Measurements from ENCODE around the gene CLTC.

The CLTC gene

GRCh38 chr17:59680314-59680713, 60.6 kb downstream of the CLTC start:
- no peak for DNase-seq

- no peak for DNase-seq
These were observed 63.6 kb downstream of the CLTC start for GRCh38 chr17:59683283-59683682.

GRCh38 chr17:59684967-59685366, 65.3 kb downstream of the CLTC start:
- DNase-seq, result no peak

GRCh38 chr17:59688008-59688407, 68.3 kb downstream of the CLTC start:
- no peak for DNase-seq

- no peak for DNase-seq
These were observed 68.8 kb downstream of the CLTC start for GRCh38 chr17:59688496-59688895.

- no peak for DNase-seq
These were observed 73.9 kb downstream of the CLTC start for GRCh38 chr17:59693582-59693981.

- no peak for DNase-seq
These were observed 74.6 kb downstream of the CLTC start for GRCh38 chr17:59694344-59694743.

GRCh38 chr17:59695945-59696681, 76.4 kb downstream of the CLTC start:
- DNase-seq, result no peak

- DNase-seq, result no peak
These were observed 77.1 kb downstream of the CLTC start for GRCh38 chr17:59696682-59697277.

GRCh38 chr17:59698143-59698542, 78.4 kb downstream of the CLTC start:
- no peak for DNase-seq

GRCh38 chr17:59699218-59699617, 79.5 kb downstream of the CLTC start:
- DNase-seq, result no peak

- DNase-seq, result no peak
These were observed 80.1 kb downstream of the CLTC start for GRCh38 chr17:59699786-59700185.

GRCh38 chr17:59702304-59702703, 82.6 kb downstream of the CLTC start:
- no peak for DNase-seq

GRCh38 chr17:59707149-59707970, 87.7 kb downstream of the CLTC start, which contains the start of the genes PTRH2 and VMP1:
Gene PTRH2, minus strand, starts transcription at chr17:59707430. Its CDS starts 9,452 bp downstream, at chr17:59697978.
Gene VMP1, plus strand, starts transcription at chr17:59707654. Its CDS starts 23,793 bp downstream, at chr17:59731447.
- peak; percentile 89 for DNase-seq

- no peak for DNase-seq
These were observed 88.3 kb downstream of the CLTC start for GRCh38 chr17:59707971-59708430.

- DNase-seq, result no peak
These were observed 92.2 kb downstream of the CLTC start for GRCh38 chr17:59711936-59712335.

- DNase-seq, result no peak
These were observed 93.2 kb downstream of the CLTC start for GRCh38 chr17:59712862-59713261.

- DNase-seq, result no peak
These were observed 94.6 kb downstream of the CLTC start for GRCh38 chr17:59714255-59714654.

- DNase-seq, result no peak
These were observed 96.7 kb downstream of the CLTC start for GRCh38 chr17:59716427-59716826.

- no peak for DNase-seq
These were observed 99.8 kb downstream of the CLTC start for GRCh38 chr17:59719526-59719925.

- no peak for DNase-seq
These were observed 102.9 kb downstream of the CLTC start for GRCh38 chr17:59722623-59723022.

GRCh38 chr17:59723041-59723440, 103.3 kb downstream of the CLTC start:
- DNase-seq, result no peak

GRCh38 chr17:59723607-59724006, 103.9 kb downstream of the CLTC start:
- DNase-seq, result no peak
